HCT116 (cell line): ENCODE data around the gene CRIM1. TPM values are rescaled to one million over a fixed set of nuclear protein-coding genes. Genes with fewer than 3 reads are reported as not detected.

Source experiments
- ATAC-seq: fragments of 200-7000 bp; cut with Tn5 transposase; 2 replicates; pipeline ENCODE4 v1.9.1; 2020; ENCODE audit warnings: mild to moderate bottlenecking, moderate library complexity
- BruUV-seq: library from RNA; stranded (reverse); fragments of 400-500 nt; replicated peaks from 2 replicates; lab custom pipeline; 2021; lab: Mats Ljungman, UMichigan
- CTCF ChIA-PET: fragments of 300-600 bp; sonication (Branson Sonifier 250); formaldehyde crosslinking; loops from one replicate; lab custom pipeline; 2021; ENCODE audit warnings: antibody characterized with exemption; lab: Charles Lee
- POLR2A ChIA-PET: fragments of 300-600, 350-600 bp; sonication (Branson Sonifier 250); formaldehyde crosslinking; loops from one replicate; lab custom pipeline; 2021; ENCODE audit warnings: antibody characterized with exemption; lab: Charles Lee
- RAD21 ChIA-PET, 2 experiments: fragments of 300-600 bp; sonication (Branson Sonifier 250); formaldehyde crosslinking; loops; one replicate each; lab custom pipeline; 2023; ENCODE audit warnings: low total read pairs in 2 of 2; ENCODE audit not compliant: uncharacterized antibody in 2 of 2, unreplicated experiment in 2 of 2, low non-redundant PET in 1 of 2; lab: Charles Lee
- DNase-seq: peaks from one replicate; pipeline ENCODE4 v3.0.0-alpha.2; 2010; ENCODE audit warnings: low read depth, low spot score
- H2AFZ ChIP-seq: fragments of 200-600 bp; shearing (Covaris generic), sonication (generic); 2 replicates; pipeline ENCODE4 v1.6.1; 2017; ENCODE audit warnings: low read depth, mixed run types, mixed read lengths, antibody characterized with exemption, low read length; ENCODE audit not compliant: poor library complexity, severe bottlenecking
- H3K27ac ChIP-seq: 2 replicates; pipeline ENCODE4 v1.5.1; 2012; ENCODE audit warnings: low read depth, low read length
- H3K27me3 ChIP-seq: fragments of 200-600 bp; sonication (generic); 2 replicates; pipeline ENCODE4 v1.6.1; 2016; ENCODE audit warnings: mixed run types, low read length, mixed read lengths; ENCODE audit not compliant: insufficient read depth
- H3K36me3 ChIP-seq, 2 experiments: fragments of 200-500 bp in 1 of 2; fragments of 200-600 bp in 1 of 2; sonication (Bioruptor generic) in 1 of 2; sonication (generic) in 1 of 2; 2 replicates each; pipeline versions ENCODE4 v1.5.1 to v1.6.1; 2014 to 2016; ENCODE audit warnings: low read length in 2 of 2, inconsistent platforms in 1 of 2, mixed read lengths in 1 of 2, mixed run types in 1 of 2; ENCODE audit not compliant: insufficient read depth in 2 of 2, control insufficient read depth in 1 of 2
- H3K4me1 ChIP-seq, 2 experiments: fragments of 200-600 bp in 1 of 2; sonication (generic) in 1 of 2; 2 replicates each; pipeline versions ENCODE4 v1.5.1 to v1.6.1; 2012 to 2017; ENCODE audit warnings: low read length in 2 of 2, inconsistent platforms in 1 of 2, mild to moderate bottlenecking in 1 of 2, mixed read lengths in 1 of 2, mixed run types in 1 of 2, moderate library complexity in 1 of 2; ENCODE audit not compliant: insufficient read depth in 2 of 2, control insufficient read depth in 1 of 2
- H3K4me2 ChIP-seq: fragments of 200-600 bp; sonication (generic); 2 replicates; pipeline ENCODE4 v1.6.1; 2017; ENCODE audit warnings: mixed run types, low read length, mixed read lengths
- H3K4me3 ChIP-seq, 2 experiments: fragments of 200-600 bp in 1 of 2; sonication (generic) in 1 of 2; replicated peaks in 1 of 2; 2 replicates each; pipeline ENCODE4 v1.5.1; 2011 to 2016; ENCODE audit warnings: low read length in 2 of 2, control low read depth in 1 of 2, low read depth in 1 of 2, mild to moderate bottlenecking in 1 of 2, mixed read lengths in 1 of 2, mixed run types in 1 of 2
- H3K79me2 ChIP-seq: fragments of 200-600 bp; sonication (generic); 2 replicates; pipeline ENCODE4 v1.6.1; 2017; ENCODE audit warnings: mild to moderate bottlenecking, mixed run types, low read length, moderate library complexity, mixed read lengths; ENCODE audit not compliant: insufficient read depth
- H3K9ac ChIP-seq: fragments of 200-600 bp; sonication (generic); 2 replicates; pipeline ENCODE4 v1.6.1; 2016; ENCODE audit warnings: low read length, mixed read lengths
- H3K9me2 ChIP-seq: fragments of 200-600 bp; sonication (generic), shearing (Covaris generic); 2 replicates; pipeline ENCODE4 v1.6.1; 2017; ENCODE audit warnings: mixed run types, mild to moderate bottlenecking, moderate library complexity; ENCODE audit not compliant: insufficient read depth
- H3K9me3 ChIP-seq, 2 experiments: fragments of 200-500 bp in 1 of 2; fragments of 200-600 bp in 1 of 2; sonication (Bioruptor generic) in 1 of 2; sonication (generic) in 1 of 2; 2 replicates each; pipeline ENCODE4 v1.6.1; 2014 to 2017; ENCODE audit warnings: low read length in 2 of 2, mixed read lengths in 2 of 2, inconsistent platforms in 1 of 2, low read depth in 1 of 2, mild to moderate bottlenecking in 1 of 2, mixed run types in 1 of 2, moderate library complexity in 1 of 2; ENCODE audit not compliant: control insufficient read depth in 1 of 2, insufficient read depth in 1 of 2
- H4K20me1 ChIP-seq: fragments of 200-600 bp; sonication (generic), shearing (Covaris generic); 2 replicates; pipeline ENCODE4 v1.6.1; 2017; ENCODE audit warnings: mixed run types, mild to moderate bottlenecking, moderate library complexity; ENCODE audit not compliant: insufficient read depth
- ATF3 ChIP-seq: IDR thresholded peaks from 2 replicates; pipeline ENCODE4 v1.6.1; 2012
- CEBPB ChIP-seq: IDR thresholded peaks from 2 replicates; pipeline ENCODE4 v1.6.1; 2012; ENCODE audit warnings: low read depth
- CTCF ChIP-seq, 3 experiments: fragments of 200-600 bp in 1 of 3; sonication (generic) in 1 of 3; IDR thresholded peaks in 2 of 3; conservative IDR thresholded peaks in 1 of 3; 2 replicates each; pipeline ENCODE4 v1.5.1; 2012 to 2017; ENCODE audit warnings: low read depth in 2 of 3, low read length in 2 of 3, antibody characterized with exemption in 1 of 3, borderline replicate concordance in 1 of 3, control low read depth in 1 of 3, mild to moderate bottlenecking in 1 of 3, mixed read lengths in 1 of 3, mixed run types in 1 of 3, moderate library complexity in 1 of 3; ENCODE audit not compliant: insufficient read depth in 1 of 3
- FOSL1 ChIP-seq: IDR thresholded peaks from 2 replicates; pipeline ENCODE4 v1.6.1; 2012; ENCODE audit warnings: low read depth
- POLR2AphosphoS5 ChIP-seq: IDR thresholded peaks from 2 replicates; pipeline ENCODE4 v1.6.1; 2011; ENCODE audit warnings: mild to moderate bottlenecking, low read depth, low read length, moderate library complexity
- REST ChIP-seq: IDR thresholded peaks from 2 replicates; pipeline ENCODE4 v1.6.1; 2012; ENCODE audit warnings: low read depth
- SIN3A ChIP-seq: IDR thresholded peaks from 2 replicates; pipeline ENCODE4 v1.6.1; 2012; ENCODE audit warnings: low read depth
- SRF ChIP-seq: IDR thresholded peaks from 2 replicates; pipeline ENCODE4 v1.6.1; 2012; ENCODE audit warnings: low read depth
- TCF7L2 ChIP-seq: IDR thresholded peaks from 2 replicates; pipeline ENCODE4 v1.7.0; 2011; ENCODE audit warnings: borderline replicate concordance, inconsistent platforms; ENCODE audit not compliant: insufficient read depth, insufficient read length; ENCODE audit errors: extremely low read depth
- YY1 ChIP-seq: IDR thresholded peaks from 2 replicates; pipeline ENCODE4 v1.6.1; 2011; ENCODE audit warnings: low read length, low read depth, moderate library complexity, mild to moderate bottlenecking; ENCODE audit not compliant: insufficient replicate concordance; ENCODE audit errors: extremely low read depth
- ZFX ChIP-seq: fragments of 450-650 bp; IDR thresholded peaks from 2 replicates; pipeline ENCODE4 v1.6.1; 2017
- ZNF274 ChIP-seq: fragments of 200-500 bp; sonication (Bioruptor generic); IDR thresholded peaks from 2 replicates; pipeline ENCODE4 v1.6.1; 2014; ENCODE audit warnings: mild to moderate bottlenecking, low read depth, low read length, inconsistent platforms
- intact Hi-C: fragments of 100-400 bp; cut with micrococcal nuclease; formaldehyde crosslinking; loops from 2 replicates; pipeline ENCODE4 v1.10.0; 2022
- total RNA-seq: library from RNA; stranded (reverse); gene quantifications from one replicate; pipeline ENCODE4 v1.2.1, GENCODE V29; 2021; ENCODE audit not compliant: unreplicated experiment

The CRIM1 gene
- total RNA-seq, 1 experiment from 2014 or later = 27.2 TPM

- DNase-seq (no peak), ATAC-seq (no peak)
- intact Hi-C loops = no loop called here
- no peaks in the 10 kb centered on the region for H3K27me3 ChIP-seq
- peaks cover 5% of the 10 kb centered on the region; the same call in 1 of the 2 replicates for H4K20me1 ChIP-seq
- no peak overlapping the region for H3K27ac ChIP-seq
- ChIA-PET POLR2A (interaction anchor here (0.6 kb wide), 1 partner anchor 53 kb away, joined by 4 read pairs; no protein-coding TSS in a partner anchor), RAD21 (no interaction called here), CTCF (no interaction called here)
- no peaks in the 10 kb centered on the region for H3K9me3 ChIP-seq
- H3K36me3 ChIP-seq = no peaks in the 10 kb centered on the region
- no peak for TF ChIP-seq REST
- TF ChIP-seq POLR2AphosphoS5 = no peak
- no peak for TF ChIP-seq SRF
- TF ChIP-seq CEBPB = no peak
- TF ChIP-seq CTCF (IDR thresholded peaks at IDR 0.05 in 2 of 3, conservative IDR thresholded peaks at IDR 0.05 in 1 of 3; ENCODE audit: borderline replicate concordance in 1 of 3, insufficient read depth in 1 of 3, low read depth in 2 of 3, low read length in 2 of 3) = no peak
- no peak for TF ChIP-seq ATF3
- no peak for TF ChIP-seq FOSL1
- TF ChIP-seq SIN3A = no peak
- no peak for TF ChIP-seq ZFX
- TF ChIP-seq TCF7L2 = no peak
- no peak for TF ChIP-seq YY1
- no peak for TF ChIP-seq ZNF274
- H3K79me2 ChIP-seq = peaks cover 15% of the 10 kb centered on the region
- H3K9me2 ChIP-seq = no peaks in the 10 kb centered on the region
- BruUV-seq = no TSS peak
- H2AFZ ChIP-seq = no peak overlapping the region
- H3K4me2 ChIP-seq = no peak overlapping the region
- H3K4me1 ChIP-seq = peaks cover 2 to 10% of the 10 kb centered on the region in 2 experiments; a peak in 2 of 4 replicates
- no peak overlapping the region for H3K4me3 ChIP-seq
- no peak overlapping the region for H3K9ac ChIP-seq
Measured at GRCh38 chr2:36411962-36412444, 56.4 kb downstream of the CRIM1 start.
